H1 (cell line): Measurements from ENCODE around the gene GPM6B. TPM values are rescaled to one million over a fixed set of nuclear protein-coding genes. Genes with fewer than 3 reads are reported as not detected.

Source experiments
- CTCF ChIA-PET: fragments of 300-600 bp; sonication (Branson Sonifier 250); formaldehyde crosslinking; loops from one replicate; lab custom pipeline; 2021; ENCODE audit not compliant: partially characterized antibody; lab: Charles Lee
- POLR2A ChIA-PET: fragments of 300-600 bp; sonication (Branson Sonifier 250); formaldehyde crosslinking; loops from one replicate; lab custom pipeline; 2021; ENCODE audit warnings: inconsistent platforms; ENCODE audit not compliant: partially characterized antibody; lab: Charles Lee
- DNase-seq, 2 experiments: peaks; one replicate each; pipeline versions ENCODE4 v3.0.0 to v3.0.0-alpha.2; 2010 to 2022; ENCODE audit warnings: low spot score in 2 of 2, low read depth in 1 of 2, mixed read lengths in 1 of 2
- FAIRE-seq: peaks from 2 replicates; lab custom pipeline; 2011; peaks lifted over from hg19 to GRCh38; lab: Jason Lieb, UNC
- H2AFZ ChIP-seq: 2 replicates; pipeline ENCODE4 v1.8.1; 2012; ENCODE audit warnings: low read length, inconsistent platforms
- H2AK5ac ChIP-seq: 2 replicates; pipeline ENCODE4 v1.6.1; 2013; ENCODE audit warnings: low read depth, low read length
- H2BK120ac ChIP-seq: replicated peaks from 2 replicates; pipeline ENCODE3; 2013; ENCODE audit warnings: low read depth, low read length, inconsistent platforms
- H2BK12ac ChIP-seq: 2 replicates; pipeline ENCODE4 v1.6.1; 2013; ENCODE audit warnings: low read depth, low read length
- H2BK15ac ChIP-seq: 2 replicates; pipeline ENCODE4 v1.6.1; 2013; ENCODE audit warnings: low read length
- H2BK20ac ChIP-seq: 2 replicates; pipeline ENCODE4 v1.6.1; 2013; ENCODE audit warnings: low read length
- H2BK5ac ChIP-seq: 2 replicates; pipeline ENCODE4 v1.6.1; 2013; ENCODE audit warnings: low read depth, low read length
- H3K14ac ChIP-seq: 2 replicates; pipeline ENCODE4 v1.6.1; 2013; ENCODE audit warnings: inconsistent platforms; ENCODE audit not compliant: insufficient read length
- H3K18ac ChIP-seq: 2 replicates; pipeline ENCODE4 v1.6.1; 2013; ENCODE audit warnings: low read length; ENCODE audit errors: extremely low read depth
- H3K23ac ChIP-seq: 2 replicates; pipeline ENCODE4 v1.6.1; 2013; ENCODE audit warnings: inconsistent platforms; ENCODE audit not compliant: insufficient read length
- H3K23me2 ChIP-seq: 2 replicates; pipeline ENCODE4 v1.6.1; 2013; ENCODE audit warnings: low read depth, low read length
- H3K27ac ChIP-seq: 2 replicates; pipeline ENCODE4 v1.6.1; 2011; ENCODE audit warnings: low read depth, low read length, inconsistent platforms
- H3K27me3 ChIP-seq, 4 experiments: replicated peaks in 1 of 4; 1 replicate in 1 of 4; 2 replicates in 3 of 4; pipeline versions ENCODE4 v1.6.1 to v1.8.1; 2011 to 2013; ENCODE audit warnings: low read length in 3 of 4, mild to moderate bottlenecking in 3 of 4, inconsistent platforms in 2 of 4, mixed read lengths in 2 of 4, moderate library complexity in 1 of 4; ENCODE audit not compliant: control insufficient read depth in 3 of 4, insufficient read depth in 3 of 4; ENCODE audit errors: extremely low read depth in 1 of 4
- H3K36me3 ChIP-seq, 4 experiments: 2 replicates each; pipeline versions ENCODE4 v1.6.1 to v1.8.1; 2011 to 2013; ENCODE audit warnings: mild to moderate bottlenecking in 4 of 4, low read length in 3 of 4, moderate library complexity in 2 of 4, control low read depth in 1 of 4, inconsistent platforms in 1 of 4; ENCODE audit not compliant: insufficient read depth in 4 of 4, control insufficient read depth in 2 of 4
- H3K4ac ChIP-seq: replicated peaks from 2 replicates; pipeline ENCODE3; 2013; ENCODE audit warnings: low read length, low read depth, mixed read lengths, inconsistent platforms; ENCODE audit not compliant: insufficient read length
- H3K4me1 ChIP-seq, 4 experiments: replicated peaks in 1 of 4; 1 replicate in 1 of 4; 2 replicates in 3 of 4; pipeline versions ENCODE4 v1.6.1 to v1.8.1; 2011 to 2013; ENCODE audit warnings: low read length in 3 of 4, inconsistent platforms in 2 of 4, mixed read lengths in 1 of 4; ENCODE audit not compliant: insufficient read depth in 4 of 4, control insufficient read depth in 3 of 4
- H3K4me2 ChIP-seq, 2 experiments: 2 replicates each; pipeline versions ENCODE4 v1.6.1 to v1.8.1; 2011 to 2013; ENCODE audit warnings: low read depth in 2 of 2, low read length in 2 of 2, control low read depth in 1 of 2, inconsistent platforms in 1 of 2, mild to moderate bottlenecking in 1 of 2; ENCODE audit not compliant: insufficient read depth in 1 of 2
- H3K4me3 ChIP-seq, 4 experiments: fragments of 200-600, 300-600 bp in 1 of 4; sonication (generic), shearing (Covaris generic), sonication (Bioruptor Twin) in 1 of 4; 2 replicates each; pipeline versions ENCODE4 v1.5.1 to v1.8.1; 2011 to 2016; ENCODE audit warnings: low read length in 4 of 4, low read depth in 3 of 4, control low read depth in 2 of 4, inconsistent platforms in 2 of 4, mild to moderate bottlenecking in 2 of 4, mixed read lengths in 1 of 4, moderate library complexity in 1 of 4; ENCODE audit not compliant: insufficient read depth in 2 of 4; ENCODE audit errors: extremely low read depth in 1 of 4
- H3K56ac ChIP-seq: replicated peaks from 2 replicates; pipeline ENCODE3; 2013; ENCODE audit warnings: low read depth, mild to moderate bottlenecking, mixed read lengths, low read length, inconsistent platforms; ENCODE audit not compliant: insufficient read length
- H3K79me1 ChIP-seq: 2 replicates; pipeline ENCODE4 v1.6.1; 2013; ENCODE audit warnings: low read depth, low read length, control low read depth
- H3K79me2 ChIP-seq, 2 experiments: 2 replicates each; pipeline versions ENCODE4 v1.6.1 to v1.8.1; 2012 to 2013; ENCODE audit warnings: low read length in 2 of 2, mild to moderate bottlenecking in 2 of 2, inconsistent platforms in 1 of 2; ENCODE audit not compliant: insufficient read depth in 2 of 2, control insufficient read depth in 1 of 2
- H3K9ac ChIP-seq, 4 experiments: replicated peaks in 1 of 4; 1 replicate in 1 of 4; 2 replicates in 3 of 4; pipeline versions ENCODE4 v1.6.1 to v1.8.1; 2011 to 2013; ENCODE audit warnings: low read depth in 3 of 4, low read length in 3 of 4, control low read depth in 2 of 4, mild to moderate bottlenecking in 2 of 4, moderate library complexity in 2 of 4, inconsistent platforms in 1 of 4; ENCODE audit errors: extremely low read depth in 1 of 4
- H3K9me3 ChIP-seq, 2 experiments: 2 replicates each; pipeline versions ENCODE4 v1.6.1 to v1.8.1; 2012 to 2013; ENCODE audit warnings: mild to moderate bottlenecking in 2 of 2, moderate library complexity in 2 of 2, control low read depth in 1 of 2, inconsistent platforms in 1 of 2, low read depth in 1 of 2, low read length in 1 of 2, mixed read lengths in 1 of 2; ENCODE audit not compliant: insufficient read depth in 2 of 2
- H4K20me1 ChIP-seq, 2 experiments: replicated peaks in 1 of 2; 2 replicates each; pipeline versions ENCODE3 to v1.8.1; 2011 to 2013; ENCODE audit warnings: inconsistent platforms in 2 of 2, low read length in 2 of 2, mild to moderate bottlenecking in 1 of 2; ENCODE audit not compliant: insufficient read depth in 2 of 2, control insufficient read depth in 1 of 2
- H4K5ac ChIP-seq: 2 replicates; pipeline ENCODE4 v1.6.1; 2013; ENCODE audit warnings: low read length, low read depth, mixed read lengths, inconsistent platforms; ENCODE audit not compliant: insufficient read length
- H4K8ac ChIP-seq: 2 replicates; pipeline ENCODE4 v1.8.0; 2013; ENCODE audit warnings: mild to moderate bottlenecking, moderate library complexity, low read length, inconsistent platforms; ENCODE audit not compliant: insufficient read depth; ENCODE audit errors: extremely low read depth
- H4K91ac ChIP-seq: replicated peaks from 2 replicates; pipeline ENCODE3; 2013; ENCODE audit warnings: low read length, mixed read lengths, inconsistent platforms; ENCODE audit not compliant: insufficient read length
- CBX5 ChIP-seq: fragments of 300-800, 300-1000 bp; sonication (generic); IDR thresholded peaks from 2 replicates; pipeline ENCODE4 v1.7.1; 2016; ENCODE audit warnings: antibody characterized with exemption, low read length, low read depth
- E2F6 ChIP-seq: IDR thresholded peaks from 2 replicates; pipeline ENCODE4 v1.6.1; 2012; ENCODE audit warnings: inconsistent platforms
- EGR1 ChIP-seq: IDR thresholded peaks from 2 replicates; pipeline ENCODE4 v1.6.1; 2011; ENCODE audit warnings: low read depth, low read length, borderline replicate concordance
- GABPA ChIP-seq: IDR thresholded peaks from 2 replicates; pipeline ENCODE4 v1.6.1; 2011; ENCODE audit warnings: mild to moderate bottlenecking, low read length, moderate library complexity, borderline replicate concordance; ENCODE audit not compliant: insufficient read depth
- HDAC6 ChIP-seq: IDR thresholded peaks from one replicate; pipeline ENCODE4 v1.7.1; 2012; ENCODE audit warnings: low read depth, mild to moderate bottlenecking, inconsistent platforms, low read length, moderate library complexity
- SAP30 ChIP-seq: fragments of 300-600 bp; sonication (generic); IDR thresholded peaks from 2 replicates; pipeline ENCODE4 v1.7.1; 2012; ENCODE audit warnings: low read length, moderate library complexity, mild to moderate bottlenecking, inconsistent platforms; ENCODE audit not compliant: insufficient read depth, insufficient replicate concordance
- SP1 ChIP-seq: IDR thresholded peaks from 2 replicates; pipeline ENCODE4 v1.6.1; 2011; ENCODE audit warnings: low read depth, low read length
- WGBS, 2 experiments: shearing (Covaris generic) in 1 of 2; methylation state at CpG; one replicate each; pipeline versions ENCODE4 v1.1.6 to v1.1.7; 2013 to 2015; ENCODE audit warnings: low lambda C conversion rate in 2 of 2, mixed read lengths in 2 of 2, inconsistent platforms in 1 of 2, low coverage in 1 of 2, missing lambda C conversion rate in 1 of 2; ENCODE audit not compliant: insufficient replicate concordance in 2 of 2, insufficient coverage in 1 of 2, insufficient read length in 1 of 2; ENCODE audit errors: extremely low coverage in 1 of 2, missing lambda C conversion rate in 1 of 2; 5-methylcytosine and 5-hydroxymethylcytosine counted together
- polyA plus RNA-seq, 7 experiments: library from polyadenylated mRNA; depleted of rRNA in 3 of 7; stranded (reverse) in 5 of 7; unstranded in 2 of 7; fragments of >200 nt in 5 of 7; fragments of 200-250 nt in 2 of 7; gene quantifications; 1 replicate in 5 of 7; 2 replicates in 1 of 7; 4 replicates in 1 of 7; pipeline versions ENCODE4 v1.2.1 to v1.2.3, GENCODE V29; 2011 to 2013; ENCODE audit warnings: missing spikeins in 2 of 7, mixed read lengths in 2 of 7
- total RNA-seq: library from RNA; stranded (reverse); fragmentation: NEBNext Ultra II Directional; extraction: Animal tissue kit (Norgen Biotek cat#: 25700); gene quantifications from 2 replicates; pipeline ENCODE4 v1.2.1, GENCODE V29; 2021

The GPM6B gene
- total and polyA plus RNA-seq, 2 of the 8 experiments (the other 6 are each of a cell fraction or from before 2014, with no cell fraction given): 132 to 175 TPM

- peaks cover 0 to 16% (median 6%) of the 10 kb centered on the region in 4 experiments; a peak in 4 of 7 replicates for H3K4me1 ChIP-seq
- peaks cover 0 to 46% (median 5%) of the 10 kb centered on the region in 4 experiments; a peak in 7 of 8 replicates for H3K36me3 ChIP-seq
- no peak overlapping the region for H2AFZ ChIP-seq
- H3K27ac ChIP-seq: no peak overlapping the region
- H2BK15ac ChIP-seq: no peak overlapping the region
- H2BK12ac ChIP-seq: no peak overlapping the region
- no peak for DNase-seq
- no peaks in the 10 kb centered on the region for H3K27me3 ChIP-seq
- H4K20me1 ChIP-seq: no peaks in the 10 kb centered on the region
- no peaks in the 10 kb centered on the region for H3K9me3 ChIP-seq
- no peak overlapping the region; a peak in 1 of 7 replicates for H3K9ac ChIP-seq
- peak; percentile 13 for FAIRE-seq
- H3K4me3 ChIP-seq: no peak overlapping the region
- TF ChIP-seq SP1 (no peak), SAP30 (no peak), E2F6 (no peak), GABPA (no peak), EGR1 (no peak), HDAC6 (no peak), CBX5 (no peak)
- no peak overlapping the region for H3K23ac ChIP-seq
- no peaks in the 10 kb centered on the region for H3K79me1 ChIP-seq
- no peak overlapping the region for H2AK5ac ChIP-seq
- no peak overlapping the region for H3K4ac ChIP-seq
- no peak overlapping the region for H3K4me2 ChIP-seq
- H4K8ac ChIP-seq: no peak overlapping the region
- no peak overlapping the region for H3K18ac ChIP-seq
- H3K23me2 ChIP-seq: no peaks in the 10 kb centered on the region
- ChIA-PET POLR2A (interaction anchor here (0.9 to 1.0 kb wide), 2 partner anchors 11 to 29 kb away, joined by 3 to 4 read pairs; no protein-coding TSS in a partner anchor), CTCF (interaction anchor here (0.8 to 1.6 kb wide), 3 partner anchors 30 to 257 kb away, joined by 3 to 6 read pairs (median 3); partner anchors contain the start of genes OFD1 and TRAPPC2)
- no peak overlapping the region for H2BK20ac ChIP-seq
- H3K79me2 ChIP-seq: no peaks in the 10 kb centered on the region
- H3K56ac ChIP-seq: no peak overlapping the region
- WGBS, 2 experiments: 66% methylated on average over 7 of the region's 7 CpGs; no CpG with 5 or more reads in 1 of the 2 experiments
- H2BK5ac ChIP-seq: no peak overlapping the region
- H2BK120ac ChIP-seq: no peak overlapping the region
- no peak overlapping the region for H4K91ac ChIP-seq
- no peak overlapping the region for H4K5ac ChIP-seq
- H3K14ac ChIP-seq: no peak overlapping the region
These were observed 52.6 kb downstream of the GPM6B start for GRCh38 chrX:13764281-13764680.
